NK-92 (cell line): ENCODE measurements around the gene SLFN12.
"Not testable (repeated sequence)": the region's sequence is repeated elsewhere in the genome, so short reads cannot be mapped to it uniquely, and the experiment has no call there.

Experiments
- DNase-seq: peaks from one replicate; lab custom pipeline; 2025; ENCODE audit not compliant: unreplicated experiment; lab: John Stamatoyannopoulos, UW

SLFN12 gene

GRCh38 chr17:35414247-35414646 lies 18.1 kb downstream of the SLFN12 start:
- no peak for DNase-seq

DNA sequence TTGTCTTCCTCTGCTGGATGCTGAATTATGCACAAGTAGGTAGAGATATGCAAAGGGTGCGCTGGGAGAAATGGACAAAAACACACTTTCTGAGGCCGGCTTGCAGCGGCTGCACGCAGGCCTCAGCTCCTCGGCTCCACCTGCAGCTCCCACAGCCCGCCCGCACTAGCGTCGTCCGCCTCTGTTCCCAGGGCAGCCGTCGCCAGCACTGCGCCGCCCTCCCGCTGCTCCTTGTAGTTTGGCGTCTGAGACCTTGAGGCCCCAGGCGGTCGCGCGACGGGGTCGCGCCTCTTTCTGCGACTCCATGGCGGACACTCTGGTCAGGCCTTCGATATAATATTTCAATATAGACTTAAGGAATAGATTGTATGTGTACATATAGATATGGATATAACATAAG lies 24.8 kb downstream of the SLFN12 start:
- DNase-seq: no peak

GRCh38 chr17:35406568-35406967 lies 25.7 kb downstream of the SLFN12 start:
- no peak for DNase-seq

DNA sequence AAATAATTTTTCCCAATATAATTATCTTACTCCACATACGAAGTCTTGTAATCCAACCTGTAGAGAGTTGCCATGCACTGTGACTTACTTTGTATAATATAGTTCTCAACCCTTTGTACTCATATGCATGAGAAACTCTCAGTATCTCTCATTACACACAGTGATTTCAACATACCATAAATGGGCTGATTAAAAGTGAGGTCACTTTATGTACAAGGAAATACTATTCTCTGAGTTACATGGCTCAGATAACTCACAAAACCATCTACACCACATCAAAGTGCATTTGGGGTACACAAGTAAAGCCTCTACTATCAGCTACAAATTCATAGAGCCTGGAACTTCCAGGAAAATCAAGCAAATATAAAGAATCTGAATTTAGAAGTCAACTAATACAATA lies 27.9 kb downstream of the SLFN12 start:
- DNase-seq: no peak

DNA sequence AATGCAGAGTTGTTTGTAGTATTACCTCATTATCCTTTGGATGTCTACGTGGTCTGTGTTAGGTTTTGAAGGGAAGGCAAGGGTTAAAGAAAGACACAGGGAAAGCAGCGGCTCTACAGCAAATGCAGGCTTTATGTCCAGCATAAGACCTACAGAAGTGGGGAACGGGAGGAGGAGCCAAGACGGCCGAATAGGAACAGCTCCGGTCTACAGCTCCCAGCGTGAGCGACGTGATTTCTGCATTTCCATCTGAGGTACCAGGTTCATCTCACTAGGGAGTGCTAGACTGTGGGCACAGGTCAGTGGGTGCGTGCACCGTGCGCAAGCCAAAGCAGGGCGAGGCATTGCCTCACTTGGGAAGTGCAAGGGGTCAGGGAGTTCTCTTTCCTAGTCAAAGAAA lies 38.5 kb downstream of the SLFN12 start:
- DNase-seq: not testable (repeated sequence)

GRCh38 chr17:35390663-35391062 lies 41.6 kb downstream of the SLFN12 start:
- DNase-seq: no peak

- no peak for DNase-seq
Measured at GRCh38 chr17:35390156-35390555, 42.1 kb downstream of the SLFN12 start.

GRCh38 chr17:35387496-35387895 lies 44.8 kb downstream of the SLFN12 start:
- DNase-seq: no peak

- DNase-seq: no peak
Measured at GRCh38 chr17:35377706-35378105, 54.6 kb downstream of the SLFN12 start.

- DNase-seq: no peak
Measured at GRCh38 chr17:35377068-35377467, 55.2 kb downstream of the SLFN12 start.

DNA sequence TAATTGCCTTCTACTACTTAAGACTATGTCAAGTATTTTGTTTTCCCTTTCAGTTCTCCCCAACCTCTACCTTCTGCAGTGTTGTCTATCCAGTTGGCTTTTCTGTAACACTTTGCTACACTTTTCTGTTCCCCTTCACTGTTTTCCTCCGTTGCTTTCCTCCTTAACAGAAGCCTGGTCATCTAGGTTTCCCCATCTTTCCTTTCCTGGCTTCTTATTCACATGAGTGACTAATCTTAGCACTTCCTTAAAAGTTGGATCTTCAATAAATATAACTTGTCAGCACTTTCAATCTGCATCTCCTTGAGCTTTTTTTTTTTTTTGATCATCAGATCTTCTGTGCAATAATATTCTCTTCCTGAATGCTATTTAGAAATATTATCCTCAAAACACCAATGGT lies 56.1 kb downstream of the SLFN12 start:
- no peak for DNase-seq

GRCh38 chr17:35374766-35375344 lies 57.4 kb downstream of the SLFN12 start:
- no peak for DNase-seq

GRCh38 chr17:35373984-35374765 lies 58.1 kb downstream of the SLFN12 start:
- DNase-seq: no peak

- no peak for DNase-seq
Measured at GRCh38 chr17:35373534-35373983, 58.7 kb downstream of the SLFN12 start, which contains the start of gene SLFN11. Gene SLFN11 (minus strand): TSS chr17:35373621. CDS start chr17:35363807, 9,814 bp downstream.

DNA sequence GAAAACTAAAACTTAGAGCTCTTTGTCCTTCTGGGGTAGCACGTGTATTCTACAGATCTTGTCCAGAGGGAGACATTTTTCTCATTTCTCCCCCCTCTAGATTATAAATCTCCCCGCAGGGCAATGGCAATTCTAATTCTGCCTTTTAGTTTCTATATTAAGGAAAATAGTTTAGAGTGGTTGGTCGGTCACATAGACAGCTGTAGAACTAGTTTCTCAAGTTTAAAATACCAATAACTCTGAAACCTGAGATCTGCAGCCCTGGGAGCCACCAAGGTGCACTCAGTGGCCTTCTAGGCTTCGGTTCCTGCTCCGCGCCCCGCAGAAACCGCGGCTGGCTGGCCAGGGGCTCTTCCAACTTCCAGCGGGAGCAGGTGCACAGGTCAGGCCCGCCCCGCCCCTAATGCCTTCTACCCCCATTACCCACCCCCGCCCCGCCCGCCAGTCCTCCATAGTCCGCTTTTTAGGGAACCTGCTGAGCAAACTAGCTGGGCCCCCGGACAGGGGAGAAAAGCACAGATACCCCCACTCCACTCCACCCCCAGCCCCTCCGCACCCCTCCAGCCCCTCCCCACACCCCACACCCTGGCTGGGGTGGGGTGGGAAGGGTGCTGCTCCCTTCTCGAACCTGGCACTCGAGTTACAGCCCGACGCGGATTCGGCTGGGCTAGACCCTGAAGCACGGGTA lies 59.3 kb downstream of the SLFN12 start:
- DNase-seq: no peak

DNA sequence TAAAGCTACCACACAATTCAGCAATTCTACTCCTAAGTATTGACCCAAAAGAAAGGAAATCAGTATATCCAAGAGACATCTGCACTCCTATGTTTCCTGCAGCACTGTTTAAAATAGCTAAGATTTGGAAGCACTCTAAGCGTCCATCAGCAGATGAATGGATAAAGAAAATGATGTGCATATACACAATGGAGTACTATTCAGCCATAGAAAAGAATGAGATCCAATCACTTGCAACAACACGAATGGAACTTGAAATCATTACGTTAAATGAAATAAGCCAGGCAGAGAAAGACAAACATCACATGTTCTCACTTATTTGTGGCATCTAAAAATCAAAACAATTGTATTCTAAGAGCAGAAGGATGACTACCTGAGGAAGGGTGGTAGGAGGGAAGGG lies 60.4 kb downstream of the SLFN12 start:
- no peak for DNase-seq

DNA sequence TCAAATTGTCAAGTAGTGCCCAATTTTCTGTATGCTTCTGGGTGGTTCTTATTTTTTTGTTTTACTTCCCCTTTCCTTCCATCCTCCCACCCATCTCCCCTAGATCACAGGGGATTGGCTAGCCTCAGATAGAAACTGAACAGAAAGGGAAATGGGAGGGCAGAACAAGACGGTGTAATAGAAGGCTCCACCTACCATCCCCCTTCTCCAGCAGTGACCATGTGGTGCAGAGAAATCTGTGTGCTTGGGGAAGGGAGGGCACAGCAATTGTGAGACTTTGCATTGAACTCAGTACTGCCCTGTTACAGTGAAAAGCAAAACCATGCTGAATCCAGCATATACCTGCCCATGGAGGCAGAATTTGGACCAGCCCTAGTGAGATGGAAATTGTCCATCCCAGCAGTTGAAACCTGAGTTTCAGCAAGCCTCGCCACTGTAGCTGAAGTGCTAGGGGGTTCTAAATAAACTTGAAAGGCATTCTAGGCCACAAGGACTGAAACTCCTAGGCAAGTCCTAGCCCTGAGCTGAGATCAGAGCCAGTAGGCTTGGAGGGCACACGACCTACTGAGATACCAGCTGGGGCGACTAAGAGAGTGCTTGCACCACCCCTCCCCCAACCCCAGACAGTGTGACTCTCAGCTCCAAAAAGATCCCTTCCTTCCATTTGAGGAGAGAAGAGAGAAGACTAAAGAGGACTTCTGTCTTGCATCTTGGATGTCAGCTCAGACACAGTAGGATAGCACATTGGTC lies 64.0 kb downstream of the SLFN12 start:
- DNase-seq: no peak

DNA sequence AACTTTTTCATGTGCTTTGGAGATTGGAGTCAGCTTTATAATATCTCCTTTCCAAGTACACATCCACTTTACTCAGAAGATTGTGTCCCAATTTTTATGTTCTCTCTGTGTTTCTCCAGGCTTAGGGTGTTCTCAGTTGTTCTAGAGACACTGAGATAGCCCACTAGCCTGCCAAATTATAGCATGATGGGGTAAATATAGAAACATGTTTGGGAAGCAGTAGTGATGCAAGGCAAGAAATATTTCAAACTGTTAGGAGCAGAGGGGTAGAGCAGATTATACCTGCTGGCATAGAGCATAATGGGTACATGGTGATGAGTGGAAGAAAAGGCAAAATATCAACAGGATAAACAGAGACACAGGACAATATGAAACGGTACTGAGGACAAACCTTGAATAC lies 71.3 kb downstream of the SLFN12 start:
- DNase-seq: no peak
